Measurements from ENCODE around the gene EYS.

EYS gene

GRCh38 chr6:64146876-64147275 is 1560.2 kb downstream of the EYS start:
- no peak for DNase-seq (ENCODE audit: low read depth)
- no peak overlapping the region for H3K4me3 ChIP-seq (ENCODE audit: low read depth, low read length)
- TF ChIP-seq, protein P1, sequence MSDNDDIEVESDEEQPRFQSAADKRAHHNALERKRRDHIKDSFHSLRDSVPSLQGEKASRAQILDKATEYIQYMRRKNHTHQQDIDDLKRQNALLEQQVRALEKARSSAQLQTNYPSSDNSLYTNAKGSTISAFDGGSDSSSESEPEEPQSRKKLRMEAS (IDR thresholded peaks at IDR 0.05; ENCODE audit: low read depth, low read length): no peak
- TF ChIP-seq POLR2A (IDR thresholded peaks at IDR 0.05; ENCODE audit: extremely low read depth, insufficient read length): no peak
- no peak for TF ChIP-seq MYC (IDR thresholded peaks at IDR 0.05; ENCODE audit: low read depth, low read length)
- TF ChIP-seq, protein P2, sequence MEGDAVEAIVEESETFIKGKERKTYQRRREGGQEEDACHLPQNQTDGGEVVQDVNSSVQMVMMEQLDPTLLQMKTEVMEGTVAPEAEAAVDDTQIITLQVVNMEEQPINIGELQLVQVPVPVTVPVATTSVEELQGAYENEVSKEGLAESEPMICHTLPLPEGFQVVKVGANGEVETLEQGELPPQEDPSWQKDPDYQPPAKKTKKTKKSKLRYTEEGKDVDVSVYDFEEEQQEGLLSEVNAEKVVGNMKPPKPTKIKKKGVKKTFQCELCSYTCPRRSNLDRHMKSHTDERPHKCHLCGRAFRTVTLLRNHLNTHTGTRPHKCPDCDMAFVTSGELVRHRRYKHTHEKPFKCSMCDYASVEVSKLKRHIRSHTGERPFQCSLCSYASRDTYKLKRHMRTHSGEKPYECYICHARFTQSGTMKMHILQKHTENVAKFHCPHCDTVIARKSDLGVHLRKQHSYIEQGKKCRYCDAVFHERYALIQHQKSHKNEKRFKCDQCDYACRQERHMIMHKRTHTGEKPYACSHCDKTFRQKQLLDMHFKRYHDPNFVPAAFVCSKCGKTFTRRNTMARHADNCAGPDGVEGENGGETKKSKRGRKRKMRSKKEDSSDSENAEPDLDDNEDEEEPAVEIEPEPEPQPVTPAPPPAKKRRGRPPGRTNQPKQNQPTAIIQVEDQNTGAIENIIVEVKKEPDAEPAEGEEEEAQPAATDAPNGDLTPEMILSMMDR (IDR thresholded peaks at IDR 0.05; ENCODE audit: low read depth, low read length): no peak

DNA sequence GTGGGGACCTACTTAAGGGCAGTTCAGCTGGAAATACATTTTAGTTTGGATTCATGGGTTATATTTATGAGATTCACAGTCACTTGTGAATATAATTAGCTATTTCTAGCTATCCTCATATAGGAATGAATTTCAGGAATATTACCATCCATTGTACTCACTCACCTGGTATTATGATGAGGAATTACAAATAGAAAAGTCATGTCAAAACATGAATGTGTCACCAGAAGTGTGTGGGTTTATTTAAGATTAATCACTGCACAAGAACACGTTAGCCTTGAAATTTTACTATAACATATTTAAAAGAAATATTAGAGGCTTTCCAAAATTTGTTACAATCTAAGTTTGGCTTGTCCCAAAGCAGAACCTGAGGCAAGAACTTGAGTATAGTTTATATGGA is 1560.9 kb downstream of the EYS start:
- DNase-seq (ENCODE audit: low read depth): no peak
- TF ChIP-seq POLR2A (IDR thresholded peaks at IDR 0.05; ENCODE audit: extremely low read depth, insufficient read length): no peak
- TF ChIP-seq, protein P1 (IDR thresholded peaks at IDR 0.05; ENCODE audit: low read depth, low read length): no peak
- no peak for TF ChIP-seq MYC (IDR thresholded peaks at IDR 0.05; ENCODE audit: low read depth, low read length)
- H3K4me3 ChIP-seq (ENCODE audit: low read depth, low read length): no peak overlapping the region

GRCh38 chr6:64145658-64146057 is 1561.4 kb downstream of the EYS start:
- DNase-seq (ENCODE audit: low read depth): no peak
- no peak overlapping the region for H3K4me3 ChIP-seq (ENCODE audit: low read depth, low read length)
- TF ChIP-seq, protein P1 (IDR thresholded peaks at IDR 0.05; ENCODE audit: low read depth, low read length): no peak
- TF ChIP-seq, protein P2 (IDR thresholded peaks at IDR 0.05; ENCODE audit: low read depth, low read length): no peak
- TF ChIP-seq POLR2A (IDR thresholded peaks at IDR 0.05; ENCODE audit: extremely low read depth, insufficient read length): no peak
- no peak for TF ChIP-seq MYC (IDR thresholded peaks at IDR 0.05; ENCODE audit: low read depth, low read length)

- TF ChIP-seq POLR2A (IDR thresholded peaks at IDR 0.05; ENCODE audit: extremely low read depth, insufficient read length) (no peak), MYC (IDR thresholded peaks at IDR 0.05; ENCODE audit: low read depth, low read length) (no peak)
- TF ChIP-seq, protein P2 (IDR thresholded peaks at IDR 0.05; ENCODE audit: low read depth, low read length): no peak
- TF ChIP-seq, protein P1 (IDR thresholded peaks at IDR 0.05; ENCODE audit: low read depth, low read length): no peak
- DNase-seq (ENCODE audit: low read depth): no peak
- no peak overlapping the region for H3K4me3 ChIP-seq (ENCODE audit: low read depth, low read length)
Measured at GRCh38 chr6:64143101-64143500, 1563.9 kb downstream of the EYS start.

DNA sequence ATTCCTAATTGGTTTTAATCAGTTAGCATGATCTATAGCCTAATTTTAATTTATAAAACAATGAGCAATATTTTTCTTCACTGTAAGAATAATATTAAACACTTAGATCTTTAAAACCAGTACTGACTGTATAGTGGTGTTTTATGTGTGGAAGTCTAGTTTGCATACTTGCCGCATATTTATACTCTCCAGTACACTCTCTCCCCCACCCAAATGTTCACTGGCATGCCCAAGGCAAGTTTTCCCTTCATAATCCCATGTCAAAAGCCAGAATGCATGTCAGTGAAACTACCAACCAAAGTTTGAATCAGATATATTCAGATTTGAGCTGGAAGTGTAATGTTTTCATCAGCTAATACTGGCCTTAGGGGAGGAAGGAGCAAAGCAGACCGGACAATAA is 1565.3 kb downstream of the EYS start:
- H3K4me3 ChIP-seq (ENCODE audit: low read depth, low read length): no peak overlapping the region
- TF ChIP-seq POLR2A (IDR thresholded peaks at IDR 0.05; ENCODE audit: extremely low read depth, insufficient read length) (no peak), MYC (IDR thresholded peaks at IDR 0.05; ENCODE audit: low read depth, low read length) (no peak)
- TF ChIP-seq, protein P2 (IDR thresholded peaks at IDR 0.05; ENCODE audit: low read depth, low read length): no peak
- TF ChIP-seq, protein P1 (IDR thresholded peaks at IDR 0.05; ENCODE audit: low read depth, low read length): no peak
- no peak for DNase-seq (ENCODE audit: low read depth)

GRCh38 chr6:64128301-64129024 is 1578.6 kb downstream of the EYS start:
- TF ChIP-seq, protein P2 (IDR thresholded peaks at IDR 0.05; ENCODE audit: low read depth, low read length): no peak
- TF ChIP-seq, protein P1 (IDR thresholded peaks at IDR 0.05; ENCODE audit: low read depth, low read length): no peak
- TF ChIP-seq POLR2A (IDR thresholded peaks at IDR 0.05; ENCODE audit: extremely low read depth, insufficient read length) (no peak), MYC (IDR thresholded peaks at IDR 0.05; ENCODE audit: low read depth, low read length) (no peak)
- no peak overlapping the region for H3K4me3 ChIP-seq (ENCODE audit: low read depth, low read length)
- no peak for DNase-seq (ENCODE audit: low read depth)
